Liver (tissue), 3 donors: ENCODE results near the gene NPEPPS.

ENCODE experiments used
- CTCF ChIP-seq: fragments of 150-350 bp; IDR thresholded peaks from 2 replicates; pipeline ENCODE4 v1.5.1; 2017; ENCODE audit warnings: improper control_type of control experiment, low read depth, low read length; ENCODE audit not compliant: missing input control
- MAX ChIP-seq: IDR thresholded peaks from 2 replicates; pipeline ENCODE4 v1.6.1; 2016; ENCODE audit warnings: antibody characterized with exemption
- RAD21 ChIP-seq, 2 donors: IDR thresholded peaks; 2 replicates each; pipeline ENCODE4 v1.6.1; 2016; ENCODE audit warnings: antibody characterized with exemption in 2 of 2, mild to moderate bottlenecking in 2 of 2
- TAF1 ChIP-seq: conservative IDR thresholded peaks from 2 replicates; pipeline ENCODE4 v1.6.1; 2016; ENCODE audit warnings: antibody characterized with exemption, mild to moderate bottlenecking
- donor health status: healthy.
- donor health status: healthy.

GRCh38 chr17:47654991-47655390, 124.1 kb downstream of the NPEPPS start:
- no peak for TF ChIP-seq CTCF
- TF ChIP-seq RAD21 (IDR thresholded peaks at IDR 0.05): peak in 1 of 2 donors; percentile 19
- no peak for TF ChIP-seq TAF1
- TF ChIP-seq MAX: peak; percentile 22
